CD4-positive, alpha-beta T cell treated with Interleukin-6 for 4 hours (primary cell): ENCODE results near the gene HRC.
"Not testable (repeated sequence)": the region's sequence is repeated elsewhere in the genome, so short reads cannot be mapped to it uniquely, and the experiment has no call there.

Source experiments
- DNase-seq: peaks from one replicate; pipeline ENCODE4 v3.0.0-alpha.2; 2020; ENCODE audit warnings: mixed read lengths

Gene HRC, protein sequence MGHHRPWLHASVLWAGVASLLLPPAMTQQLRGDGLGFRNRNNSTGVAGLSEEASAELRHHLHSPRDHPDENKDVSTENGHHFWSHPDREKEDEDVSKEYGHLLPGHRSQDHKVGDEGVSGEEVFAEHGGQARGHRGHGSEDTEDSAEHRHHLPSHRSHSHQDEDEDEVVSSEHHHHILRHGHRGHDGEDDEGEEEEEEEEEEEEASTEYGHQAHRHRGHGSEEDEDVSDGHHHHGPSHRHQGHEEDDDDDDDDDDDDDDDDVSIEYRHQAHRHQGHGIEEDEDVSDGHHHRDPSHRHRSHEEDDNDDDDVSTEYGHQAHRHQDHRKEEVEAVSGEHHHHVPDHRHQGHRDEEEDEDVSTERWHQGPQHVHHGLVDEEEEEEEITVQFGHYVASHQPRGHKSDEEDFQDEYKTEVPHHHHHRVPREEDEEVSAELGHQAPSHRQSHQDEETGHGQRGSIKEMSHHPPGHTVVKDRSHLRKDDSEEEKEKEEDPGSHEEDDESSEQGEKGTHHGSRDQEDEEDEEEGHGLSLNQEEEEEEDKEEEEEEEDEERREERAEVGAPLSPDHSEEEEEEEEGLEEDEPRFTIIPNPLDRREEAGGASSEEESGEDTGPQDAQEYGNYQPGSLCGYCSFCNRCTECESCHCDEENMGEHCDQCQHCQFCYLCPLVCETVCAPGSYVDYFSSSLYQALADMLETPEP

DNA sequence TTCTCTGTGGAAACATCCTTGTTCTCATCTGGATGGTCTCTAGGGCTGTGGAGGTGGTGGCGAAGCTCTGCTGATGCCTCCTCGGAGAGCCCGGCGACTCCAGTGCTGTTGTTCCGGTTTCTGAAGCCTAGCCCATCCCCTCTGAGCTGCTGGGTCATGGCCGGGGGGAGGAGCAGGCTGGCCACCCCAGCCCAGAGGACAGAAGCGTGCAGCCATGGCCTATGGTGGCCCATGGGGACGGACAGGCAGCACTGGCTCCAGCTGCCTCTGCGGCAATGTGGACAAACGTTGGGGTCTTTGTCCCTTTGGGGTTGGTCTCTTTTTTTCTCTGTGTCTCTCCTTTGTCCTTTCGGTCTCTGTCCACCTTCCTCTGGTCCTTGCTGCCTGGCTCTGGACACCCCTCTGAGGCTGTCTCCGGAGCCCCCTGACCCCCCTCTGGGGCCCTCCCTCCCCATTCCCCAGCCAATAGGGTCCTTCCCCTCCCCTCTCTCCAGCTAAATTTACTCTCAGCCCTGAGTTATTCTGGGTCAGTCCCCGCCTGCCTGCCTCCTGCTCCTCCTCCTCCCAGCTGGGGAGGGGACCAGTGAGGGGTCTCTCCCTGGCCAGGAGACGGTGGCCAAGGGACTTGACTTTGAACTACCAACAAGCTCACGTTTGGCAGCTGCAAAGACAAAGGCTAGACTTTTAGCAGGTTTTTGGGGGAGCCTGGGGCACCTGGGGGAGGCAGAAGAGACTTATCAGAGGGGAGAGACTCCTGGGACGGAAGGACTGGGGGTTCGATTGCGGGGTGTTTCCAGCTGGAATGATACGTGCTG is at the start of gene HRC:
TSS of gene HRC (minus strand) at position 392 of the 815 bp plus-strand sequence. CDS start at position 233, 159 bp downstream.
- no peak for DNase-seq

DNA sequence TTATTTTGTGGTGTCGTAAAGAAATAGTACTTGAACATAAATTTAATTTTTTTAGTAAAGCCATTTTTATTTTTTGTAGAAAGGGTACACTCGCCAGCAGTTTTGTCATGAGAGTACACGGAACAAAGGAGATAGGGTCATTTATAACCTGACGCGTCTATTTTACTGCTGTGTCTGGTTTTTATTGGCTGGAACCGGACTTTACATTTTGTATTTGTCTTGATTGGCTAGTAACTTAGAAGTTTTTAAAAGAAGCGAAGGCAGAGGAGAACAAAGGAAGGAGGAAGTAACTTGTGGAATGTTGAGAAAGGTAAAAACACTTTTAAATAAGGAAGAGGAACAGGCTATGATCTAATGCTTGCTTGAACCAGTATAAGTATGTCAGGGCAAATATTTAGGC is 45.8 kb upstream of the HRC start:
- DNase-seq, result no peak

DNA sequence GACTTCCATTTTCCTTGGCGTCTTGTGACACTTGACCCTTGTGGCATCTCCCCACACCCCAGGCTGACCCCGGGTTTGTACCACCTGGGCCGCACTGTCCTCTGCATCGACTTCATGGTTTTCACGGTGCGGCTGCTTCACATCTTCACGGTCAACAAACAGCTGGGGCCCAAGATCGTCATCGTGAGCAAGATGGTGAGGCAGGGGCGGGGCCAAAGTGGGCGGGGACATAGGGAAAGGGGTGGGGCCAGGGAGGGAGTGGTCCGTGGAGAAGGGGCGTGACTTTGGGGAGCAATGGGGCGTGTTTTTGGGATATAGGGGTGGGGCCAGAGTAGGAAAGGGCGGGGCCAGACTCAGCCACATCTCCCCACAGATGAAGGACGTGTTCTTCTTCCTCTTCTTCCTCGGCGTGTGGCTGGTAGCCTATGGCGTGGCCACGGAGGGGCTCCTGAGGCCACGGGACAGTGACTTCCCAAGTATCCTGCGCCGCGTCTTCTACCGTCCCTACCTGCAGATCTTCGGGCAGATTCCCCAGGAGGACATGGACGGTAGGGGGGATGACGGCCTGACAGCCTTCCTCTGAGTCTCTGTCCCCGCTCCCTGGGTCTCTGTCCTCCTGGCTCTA is 45.2 kb upstream of the HRC start:
- no peak for DNase-seq

DNA sequence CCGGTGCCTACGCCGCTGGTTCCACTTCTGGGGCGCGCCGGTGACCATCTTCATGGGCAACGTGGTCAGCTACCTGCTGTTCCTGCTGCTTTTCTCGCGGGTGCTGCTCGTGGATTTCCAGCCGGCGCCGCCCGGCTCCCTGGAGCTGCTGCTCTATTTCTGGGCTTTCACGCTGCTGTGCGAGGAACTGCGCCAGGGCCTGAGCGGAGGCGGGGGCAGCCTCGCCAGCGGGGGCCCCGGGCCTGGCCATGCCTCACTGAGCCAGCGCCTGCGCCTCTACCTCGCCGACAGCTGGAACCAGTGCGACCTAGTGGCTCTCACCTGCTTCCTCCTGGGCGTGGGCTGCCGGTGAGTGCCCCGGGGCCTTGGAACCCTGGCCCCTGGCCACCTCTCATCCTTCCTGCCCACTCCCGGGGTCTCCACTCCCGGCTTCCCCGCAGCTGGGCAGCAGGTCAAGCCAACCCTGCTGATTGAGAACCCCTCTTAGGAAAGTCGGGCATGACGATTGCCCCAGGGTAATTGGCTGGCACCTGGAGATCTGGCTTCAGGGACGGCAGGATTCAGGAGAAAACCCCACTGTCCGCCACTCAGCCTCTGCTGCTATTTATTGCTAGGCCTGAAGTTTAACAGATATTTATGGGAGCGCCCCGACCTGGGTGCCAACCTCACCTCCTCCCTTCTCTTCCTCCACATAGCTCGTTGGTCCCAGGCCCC is 41.5 kb upstream of the HRC start:
- no peak for DNase-seq

DNA sequence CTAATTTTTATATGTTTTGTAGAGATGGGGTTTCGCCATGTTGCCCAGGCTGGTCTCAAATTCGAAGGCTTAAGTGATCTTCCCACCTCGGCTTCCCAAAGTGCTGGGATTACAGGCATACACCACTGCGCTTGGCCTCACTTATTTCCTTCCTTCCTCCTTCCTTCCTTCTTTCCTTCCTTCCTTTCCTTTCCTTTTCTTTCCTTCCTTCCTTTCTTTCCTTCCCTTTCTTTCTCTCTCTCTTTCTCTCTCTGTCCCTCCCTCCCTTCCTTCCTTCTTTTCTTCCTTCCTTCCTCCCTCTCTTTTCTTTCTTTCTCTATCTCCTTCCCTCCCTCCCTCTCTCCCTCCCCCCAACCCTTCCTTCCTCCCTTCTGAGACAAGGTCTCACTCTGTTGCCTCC is 39.2 kb upstream of the HRC start:
- DNase-seq, result no peak

DNA sequence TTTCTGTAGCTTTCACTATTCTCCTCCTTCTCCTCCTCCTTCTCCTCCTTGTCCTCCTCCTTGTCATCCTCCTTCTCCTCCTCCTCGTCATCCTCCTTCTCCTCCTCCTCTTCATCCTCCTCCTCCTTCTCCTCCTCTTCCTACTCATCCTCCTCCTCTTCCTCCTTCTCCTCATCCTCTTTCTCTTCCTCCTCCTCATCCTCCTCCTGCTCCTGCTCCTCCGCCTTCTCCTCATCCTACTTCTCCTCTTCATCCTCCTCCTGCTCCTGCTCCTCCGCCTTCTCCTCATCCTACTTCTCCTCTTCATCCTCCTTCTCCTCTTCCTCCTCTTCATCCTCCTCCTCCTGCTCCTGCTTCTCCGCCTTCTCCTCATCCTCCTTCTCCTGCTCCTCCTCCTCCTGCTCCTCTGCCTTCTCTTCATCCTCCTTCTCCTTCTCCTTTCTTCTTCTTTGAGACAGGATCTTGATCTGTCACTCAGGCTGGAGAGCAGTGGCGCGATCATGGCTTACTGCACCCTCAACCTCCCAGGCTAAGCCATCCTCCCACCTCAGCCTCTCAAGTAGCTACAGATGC is 38.7 kb upstream of the HRC start:
- DNase-seq, result no peak

DNA sequence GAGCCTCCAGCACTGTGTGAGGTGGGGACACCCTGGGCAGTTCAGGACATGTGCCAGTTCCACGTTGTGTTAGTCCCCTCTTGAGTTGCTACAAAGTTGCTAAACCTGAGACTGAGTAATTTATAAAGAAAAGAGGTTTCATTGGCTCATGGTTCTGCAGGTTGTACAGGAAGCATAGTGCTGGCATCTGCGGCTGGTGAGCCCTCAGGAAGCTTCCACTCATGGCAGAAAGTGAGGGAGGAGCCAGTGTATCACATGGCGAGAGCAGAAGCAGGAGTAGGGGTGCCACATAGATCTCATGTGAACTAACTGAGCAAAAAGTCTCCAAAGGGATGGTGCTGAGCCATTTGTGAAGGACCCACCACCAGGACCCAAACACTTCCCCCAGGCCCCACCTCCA is 35.6 kb upstream of the HRC start:
- DNase-seq, result no peak

DNA sequence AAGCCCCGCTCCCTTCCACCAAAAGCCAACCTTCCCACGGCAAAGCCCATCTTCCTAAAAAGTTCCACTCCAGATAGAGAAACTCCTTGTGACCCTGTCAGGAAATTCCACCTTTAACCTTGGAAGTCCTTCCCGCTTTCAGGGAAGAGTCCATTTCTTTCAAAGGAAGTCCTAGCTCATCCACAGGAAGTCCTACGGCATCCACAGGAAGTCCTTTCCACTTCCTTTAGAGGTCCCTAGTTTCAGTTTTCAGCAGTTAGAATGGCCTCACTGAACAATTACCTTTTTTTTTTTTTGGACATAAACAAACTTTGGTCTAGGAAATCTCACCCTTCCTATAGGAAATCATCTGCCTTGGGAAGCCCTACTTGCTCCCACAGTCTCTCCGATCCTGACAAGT is 34.1 kb upstream of the HRC start:
- DNase-seq, result no peak

DNA sequence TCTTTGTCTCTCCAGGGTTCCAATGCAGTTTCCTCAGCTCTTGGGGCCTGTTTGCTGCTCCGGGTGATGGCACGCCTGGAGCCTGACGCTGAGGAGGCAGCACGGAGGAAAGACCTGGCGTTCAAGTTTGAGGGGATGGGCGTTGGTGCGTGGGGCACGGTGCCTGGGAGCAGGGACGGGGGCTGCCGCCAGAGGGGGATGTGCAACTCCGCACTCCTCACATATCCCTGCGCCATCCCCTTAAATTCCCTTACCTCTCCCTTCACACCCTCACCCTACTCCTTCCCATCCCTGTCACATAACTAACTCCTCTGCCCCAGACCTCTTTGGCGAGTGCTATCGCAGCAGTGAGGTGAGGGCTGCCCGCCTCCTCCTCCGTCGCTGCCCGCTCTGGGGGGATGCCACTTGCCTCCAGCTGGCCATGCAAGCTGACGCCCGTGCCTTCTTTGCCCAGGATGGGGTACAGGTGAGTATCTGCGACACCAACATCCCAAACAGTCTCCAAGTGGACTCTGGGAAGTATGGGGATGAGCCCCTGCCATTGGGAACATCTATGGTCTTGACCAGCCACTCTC is 33.5 kb upstream of the HRC start:
- DNase-seq, result no peak

DNA sequence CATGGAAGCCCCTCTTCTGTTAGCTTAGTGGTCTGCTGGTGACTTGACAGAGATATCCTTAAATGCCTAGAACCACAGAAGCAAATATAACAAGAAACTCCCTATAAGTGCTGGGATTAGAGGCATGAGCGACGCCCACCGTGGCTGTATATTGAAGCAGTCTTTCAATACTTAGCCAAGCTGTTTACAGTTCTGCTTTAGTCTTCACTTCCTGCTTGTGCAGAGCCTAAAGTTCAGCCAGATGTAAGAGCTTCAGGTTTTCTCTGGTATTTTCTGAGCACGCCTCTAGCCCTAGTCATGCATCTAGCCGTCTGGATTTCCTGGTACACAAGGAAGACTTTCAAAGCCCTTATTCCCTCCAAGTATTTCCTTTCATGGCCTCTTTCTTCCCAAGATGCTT is 30.9 kb upstream of the HRC start:
- DNase-seq, result no peak

DNA sequence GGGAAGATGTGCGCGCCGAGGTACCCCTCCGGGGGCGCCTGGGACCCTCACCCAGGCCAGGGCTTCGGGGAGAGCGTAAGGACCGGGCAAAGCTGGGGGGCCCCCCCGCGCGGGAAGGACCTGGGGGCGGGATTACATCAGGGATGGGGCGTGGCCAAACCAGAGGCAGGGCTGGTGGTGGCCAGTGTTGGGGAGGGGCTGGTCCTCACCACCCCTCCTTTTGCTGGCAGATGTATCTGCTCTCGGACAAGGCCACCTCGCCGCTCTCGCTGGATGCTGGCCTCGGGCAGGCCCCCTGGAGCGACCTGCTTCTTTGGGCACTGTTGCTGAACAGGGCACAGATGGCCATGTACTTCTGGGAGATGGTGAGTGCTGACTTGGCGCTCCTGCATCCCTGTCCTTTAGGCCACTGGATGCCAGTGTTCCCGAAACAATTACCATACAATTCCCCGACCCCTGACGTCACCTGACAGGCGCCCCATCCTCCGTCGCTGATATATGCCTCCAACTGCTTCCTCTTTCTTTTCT is 27.7 kb upstream of the HRC start:
- no peak for DNase-seq

DNA sequence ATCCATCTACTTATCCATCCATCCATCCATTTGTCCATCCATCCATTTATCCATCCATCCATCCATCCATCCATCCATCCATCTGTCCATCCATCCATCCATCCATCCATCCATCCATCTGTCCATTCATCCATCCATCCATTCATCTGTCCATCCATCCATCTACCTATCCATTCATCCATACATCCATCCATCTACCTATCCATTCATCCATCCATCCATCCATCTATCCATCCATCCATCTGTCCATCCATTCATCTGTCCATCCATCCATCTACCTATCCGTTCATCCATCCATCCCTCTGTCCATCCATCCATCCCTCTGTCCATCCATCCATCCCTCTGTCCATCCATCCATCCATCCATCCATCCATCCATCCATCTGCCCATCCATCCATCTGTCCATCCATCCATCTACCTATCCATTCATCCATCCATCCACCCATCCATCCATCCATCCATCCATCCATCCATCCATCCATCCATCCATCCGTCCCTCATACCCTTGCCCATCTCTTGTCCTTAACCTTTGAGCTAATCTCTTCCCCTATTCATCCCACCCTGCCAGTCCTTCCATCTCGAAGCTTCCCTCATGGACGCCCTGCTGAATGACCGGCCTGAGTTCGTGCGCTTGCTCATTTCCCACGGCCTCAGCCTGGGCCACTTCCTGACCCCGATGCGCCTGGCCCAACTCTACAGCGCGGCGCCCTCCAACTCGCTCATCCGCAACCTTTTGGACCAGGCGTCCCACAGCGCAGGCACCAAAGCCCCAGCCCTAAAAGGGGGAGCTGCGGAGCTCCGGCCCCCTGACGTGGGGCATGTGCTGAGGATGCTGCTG is 27.0 kb upstream of the HRC start:
- not testable (repeated sequence) for DNase-seq

DNA sequence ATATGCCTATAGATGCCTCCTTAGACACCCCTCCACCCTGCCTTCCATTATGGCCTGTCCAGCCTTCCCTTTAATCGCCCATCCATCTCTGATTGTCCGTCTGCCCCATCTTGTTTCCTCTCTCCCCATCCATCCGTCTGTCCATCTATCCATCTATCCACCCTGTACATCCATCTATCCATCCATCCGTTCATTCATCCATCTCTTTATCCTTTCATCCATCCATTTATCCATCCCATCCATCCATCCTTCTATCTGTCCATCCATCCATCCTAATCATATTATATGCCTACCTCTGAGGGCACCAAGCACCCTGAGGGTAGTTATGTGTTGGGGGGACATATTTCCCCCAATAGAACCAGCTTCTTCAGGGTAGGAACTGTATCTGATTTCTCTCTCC is 25.5 kb upstream of the HRC start:
- no peak for DNase-seq

DNA sequence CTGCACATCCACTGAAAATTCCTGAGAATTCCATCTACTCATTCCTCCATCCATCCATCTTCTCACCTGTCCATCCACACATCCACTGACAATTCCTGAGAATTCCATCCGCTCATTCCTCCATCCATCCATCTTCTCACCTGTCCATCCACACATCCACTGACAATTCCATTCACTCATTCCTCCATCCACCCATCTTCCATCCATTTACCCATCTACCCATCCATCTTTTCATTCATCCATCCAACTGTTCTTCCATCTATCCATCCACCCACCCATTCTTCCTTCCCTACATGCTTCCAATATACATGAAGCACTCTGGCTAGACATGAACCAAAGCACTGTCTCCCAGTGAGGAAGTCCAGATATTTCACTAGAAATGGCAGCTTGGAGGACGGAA is 18.0 kb upstream of the HRC start:
- DNase-seq, result no peak

DNA sequence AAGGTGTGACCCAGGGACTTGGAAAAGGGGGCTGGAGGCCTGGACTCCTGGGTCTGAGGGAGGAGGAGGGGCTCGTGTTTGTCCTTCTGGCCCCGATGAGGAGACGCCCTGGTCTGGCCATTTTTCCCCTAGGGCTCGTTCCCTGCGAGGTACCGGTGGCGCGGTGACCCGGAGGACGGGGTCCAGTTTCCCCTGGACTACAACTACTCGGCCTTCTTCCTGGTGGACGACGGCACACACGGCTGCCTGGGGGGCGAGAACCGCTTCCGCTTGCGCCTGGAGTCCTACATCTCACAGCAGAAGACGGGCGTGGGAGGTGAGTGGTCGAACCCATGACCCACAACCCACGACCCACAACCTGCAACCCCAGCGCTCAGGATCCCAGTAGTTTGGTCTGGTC is 13.2 kb upstream of the HRC start:
- no peak for DNase-seq

DNA sequence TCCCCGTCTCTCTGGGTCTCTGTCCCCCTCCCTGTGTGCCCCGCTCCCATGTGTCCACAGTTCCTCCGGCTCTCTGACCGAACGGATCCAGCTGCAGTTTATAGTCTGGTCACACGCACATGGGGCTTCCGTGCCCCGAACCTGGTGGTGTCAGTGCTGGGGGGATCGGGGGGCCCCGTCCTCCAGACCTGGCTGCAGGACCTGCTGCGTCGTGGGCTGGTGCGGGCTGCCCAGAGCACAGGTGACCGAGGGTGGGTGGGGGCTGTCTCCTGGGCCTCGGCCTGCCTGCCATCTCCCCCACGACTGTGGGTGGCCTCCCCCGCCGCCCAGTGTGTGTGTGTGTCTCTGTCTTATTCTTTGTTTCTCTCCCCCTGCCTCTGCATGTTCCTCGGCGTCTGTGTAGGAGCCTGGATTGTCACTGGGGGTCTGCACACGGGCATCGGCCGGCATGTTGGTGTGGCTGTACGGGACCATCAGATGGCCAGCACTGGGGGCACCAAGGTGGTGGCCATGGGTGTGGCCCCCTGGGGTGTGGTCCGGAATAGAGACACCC is 12.7 kb upstream of the HRC start:
- DNase-seq, result no peak

DNA sequence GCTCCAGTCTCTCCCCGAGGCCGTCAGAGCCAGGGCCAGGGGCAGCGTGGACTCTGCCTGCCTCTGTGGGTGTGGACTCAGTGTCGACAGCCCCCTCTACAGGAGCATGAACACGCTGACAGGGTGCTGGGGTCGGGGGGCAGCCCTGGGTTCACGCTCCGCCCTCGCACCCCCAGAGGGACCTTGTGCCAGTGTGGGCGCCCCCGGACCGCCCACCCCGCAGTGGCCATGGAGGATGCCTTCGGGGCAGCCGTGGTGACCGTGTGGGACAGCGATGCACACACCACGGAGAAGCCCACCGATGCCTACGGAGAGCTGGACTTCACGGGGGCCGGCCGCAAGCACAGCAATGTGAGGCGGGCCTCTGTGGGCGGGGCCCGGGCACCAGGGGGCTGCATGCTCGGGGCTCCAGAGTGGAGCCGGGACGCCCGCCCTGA is 10.7 kb upstream of the HRC start:
- no peak for DNase-seq

DNA sequence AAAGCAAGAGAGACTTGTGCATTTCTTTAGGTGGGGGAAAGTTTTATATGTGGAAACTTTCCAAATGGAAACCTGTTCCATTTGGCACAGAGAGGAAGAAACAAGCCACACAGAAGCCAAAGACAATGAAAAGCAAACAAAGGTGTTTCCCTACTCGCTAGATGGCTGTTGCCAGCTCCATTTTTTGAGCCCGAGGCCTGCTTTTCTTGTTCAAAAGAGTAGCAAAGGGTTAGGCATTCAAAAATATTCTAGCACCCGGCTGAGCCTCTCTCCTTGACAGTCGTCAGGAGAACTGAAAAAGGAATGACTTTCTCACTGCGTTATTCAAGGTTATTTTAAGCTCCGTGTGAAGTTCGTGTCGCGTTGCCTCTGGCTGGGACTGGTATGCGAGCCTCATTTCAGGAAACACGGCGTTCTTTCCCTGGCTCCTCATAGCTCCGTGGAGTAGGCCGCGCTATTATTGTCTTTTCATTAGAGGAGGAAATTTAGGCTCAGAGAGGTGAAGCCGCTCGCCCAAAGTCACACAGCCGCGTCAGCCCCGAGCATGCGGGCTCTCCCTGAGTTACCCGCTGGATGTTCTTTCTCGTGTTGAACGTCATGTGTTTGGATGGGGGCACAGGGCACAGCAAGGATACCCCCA is 10.0 kb upstream of the HRC start:
- no peak for DNase-seq

DNA sequence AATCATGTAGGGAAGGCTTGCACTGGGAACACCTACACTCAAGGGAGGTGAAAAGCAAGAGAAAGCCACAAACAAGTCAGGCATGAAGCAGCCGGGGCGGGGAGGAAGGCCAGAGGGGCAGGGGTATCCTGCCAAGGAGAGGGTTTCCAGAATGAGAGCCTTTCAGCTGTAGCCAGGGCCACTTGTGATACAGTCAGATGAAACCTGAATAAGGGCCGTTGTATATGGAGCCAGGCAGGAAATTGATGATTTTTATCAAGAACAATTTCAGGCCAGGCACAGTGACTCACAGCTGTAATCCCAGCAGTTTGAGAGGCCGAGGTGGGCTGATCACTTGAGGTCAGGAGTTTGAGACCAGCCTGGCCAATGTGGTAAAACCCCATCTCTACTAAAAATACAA is 6.8 kb upstream of the HRC start:
- DNase-seq, result no peak
